ENCODE results near the gene MAGT1.
"Not testable (repeated sequence)": the region's sequence is repeated elsewhere in the genome, so short reads cannot be mapped to it uniquely, and the experiment has no call there.

Gene MAGT1

GRCh38 chrX:77821989-77822388 lies 73.2 kb downstream of the MAGT1 start:
- DNase-seq: not testable (repeated sequence)

GRCh38 chrX:77820091-77820727 lies 75.0 kb downstream of the MAGT1 start:
- DNase-seq: peak; percentile 6

- no peak for DNase-seq
Measured at GRCh38 chrX:77814210-77814609, 81.0 kb downstream of the MAGT1 start.

- no peak for DNase-seq
Measured at GRCh38 chrX:77802201-77802600, 93.0 kb downstream of the MAGT1 start.

GRCh38 chrX:77795124-77795523 lies 100.1 kb downstream of the MAGT1 start:
- no peak for DNase-seq

GRCh38 chrX:77793946-77794345 lies 101.3 kb downstream of the MAGT1 start:
- DNase-seq: no peak

- DNase-seq: peak; percentile 39
Measured at GRCh38 chrX:77788050-77788449, 107.2 kb downstream of the MAGT1 start.

- DNase-seq: no peak
Measured at GRCh38 chrX:77786365-77786680, 108.9 kb downstream of the MAGT1 start.

GRCh38 chrX:77785486-77786364 lies 109.5 kb downstream of the MAGT1 start, which contains the start of gene ATRX:
Gene ATRX, minus strand, starts transcription at chrX:77786216. Its CDS starts 215 bp downstream, at chrX:77786001.
- DNase-seq: peak; percentile 83

- no peak for DNase-seq
Measured at GRCh38 chrX:77779695-77780094, 115.5 kb downstream of the MAGT1 start.

GRCh38 chrX:77776659-77777058 lies 118.6 kb downstream of the MAGT1 start:
- DNase-seq: no peak

All from fibroblast of skin of right biceps (primary cell).